Erythroblast (primary cell): ENCODE results near the gene APOC3.
"Not testable (repeated sequence)": the region's sequence is repeated elsewhere in the genome, so short reads cannot be mapped to it uniquely, and the experiment has no call there.

Source experiments
- DNase-seq, 2 experiments: peaks; one replicate each; lab custom pipeline; 2025; lab: John Stamatoyannopoulos, UW
- GATA1 ChIP-seq: IDR thresholded peaks from 2 replicates; pipeline ENCODE4 v1.6.1; 2011; ENCODE audit warnings: low read depth, mild to moderate bottlenecking, control low read depth, low read length, moderate library complexity
- POLR2A ChIP-seq: IDR thresholded peaks from 2 replicates; pipeline ENCODE4 v1.6.1; 2011; ENCODE audit warnings: mild to moderate bottlenecking, low read length

Gene APOC3

GRCh38 chr11:116828632-116829524 is 829 bp upstream of the APOC3 start:
- DNase-seq: peak; percentile 9 to 37
- no peak for TF ChIP-seq GATA1
- TF ChIP-seq POLR2A: no peak

GRCh38 chr11:116830184-116830912 is 641 bp downstream of the APOC3 start:
- TF ChIP-seq GATA1 (no peak), POLR2A (no peak)
- DNase-seq: no peak

GRCh38 chr11:116831790-116832349 is 2.2 kb downstream of the APOC3 start:
- TF ChIP-seq POLR2A (no peak), GATA1 (no peak)
- no peak for DNase-seq

- DNase-seq: no peak
- TF ChIP-seq GATA1 (no peak), POLR2A (no peak)
Observed at GRCh38 chr11:116832350-116833290, 2.9 kb downstream of the APOC3 start.

GRCh38 chr11:116833491-116833815 is 3.7 kb downstream of the APOC3 start:
- DNase-seq: no peak
- TF ChIP-seq GATA1: no peak
- TF ChIP-seq POLR2A: no peak

- no peak for TF ChIP-seq POLR2A
- no peak for TF ChIP-seq GATA1
- DNase-seq: no peak
Observed at GRCh38 chr11:116833816-116834534, 4.3 kb downstream of the APOC3 start.

- DNase-seq: not testable (repeated sequence)
Observed at GRCh38 chr11:116834535-116835041, 4.9 kb downstream of the APOC3 start.

- no peak for TF ChIP-seq GATA1
- no peak for TF ChIP-seq POLR2A
- DNase-seq: no peak
Observed at GRCh38 chr11:116835042-116835772, 5.5 kb downstream of the APOC3 start.

GRCh38 chr11:116835791-116836631 is 6.3 kb downstream of the APOC3 start:
- TF ChIP-seq GATA1 (no peak), POLR2A (no peak)
- peak; percentile 77 to 87 for DNase-seq

GRCh38 chr11:116836632-116836991 is 6.9 kb downstream of the APOC3 start:
- TF ChIP-seq GATA1: no peak
- TF ChIP-seq POLR2A: no peak

More at GRCh38 chr11:116836632-116836991, 6.9 kb downstream of the APOC3 start:
- no peak for DNase-seq
